ENCODE results near the gene ARID5B. TPM values are rescaled to one million over a fixed set of nuclear protein-coding genes. Genes with fewer than 3 reads are reported as not detected.

The ARID5B gene
- polyA plus RNA-seq, 1 donor from 2014 or later: 2.1 TPM

DNA sequence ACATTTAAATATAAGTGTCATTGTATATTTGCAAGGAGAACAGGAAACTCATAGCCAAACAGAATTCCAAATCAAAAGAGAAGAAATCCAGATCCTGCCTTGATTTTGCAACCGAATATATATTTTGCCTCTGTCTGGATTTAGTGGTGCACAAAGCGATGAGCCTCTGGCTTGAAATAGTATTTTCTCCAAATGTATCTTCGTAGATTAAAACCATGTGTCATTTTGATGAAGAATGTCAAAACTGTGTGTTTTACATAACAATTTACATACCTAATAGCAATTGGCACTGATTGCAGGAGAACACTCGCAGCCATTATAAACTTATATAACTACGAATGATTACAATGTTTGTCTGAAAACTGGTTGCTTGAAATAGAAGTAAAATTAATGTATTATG, 156.4 kb downstream of the ARID5B start:
- H3K9me2 ChIP-seq (ENCODE audit: insufficient read depth, low read length): no peaks in the 10 kb centered on the region
- H4K20me1 ChIP-seq (ENCODE audit: insufficient read depth): no peaks in the 10 kb centered on the region
- H3K79me2 ChIP-seq (replicated peaks; ENCODE audit: insufficient read depth, low read length): no peaks in the 10 kb centered on the region
- peak overlapping the region; percentile 13 for H3K9ac ChIP-seq (ENCODE audit: low read length)
- no peaks in the 10 kb centered on the region for H3K36me3 ChIP-seq (ENCODE audit: insufficient read depth, low read length)
- peak overlapping the region; percentile 61 for H3K27ac ChIP-seq (ENCODE audit: low read length)
- no peak for TF ChIP-seq MXI1 (conservative IDR thresholded peaks at IDR 0.05; ENCODE audit: poor library complexity, severe bottlenecking)
- TF ChIP-seq EP300 (conservative IDR thresholded peaks at IDR 0.05; ENCODE audit: poor library complexity, severe bottlenecking): no peak
- no peak for TF ChIP-seq SMC3 (conservative IDR thresholded peaks at IDR 0.05; ENCODE audit: poor library complexity)
- no peak for TF ChIP-seq RAD21 (conservative IDR thresholded peaks at IDR 0.05)
- no peak for TF ChIP-seq EZH2 (IDR thresholded peaks at IDR 0.05; ENCODE audit: borderline replicate concordance, insufficient read depth, low read length, poor library complexity, severe bottlenecking)
- TF ChIP-seq, protein P1, sequence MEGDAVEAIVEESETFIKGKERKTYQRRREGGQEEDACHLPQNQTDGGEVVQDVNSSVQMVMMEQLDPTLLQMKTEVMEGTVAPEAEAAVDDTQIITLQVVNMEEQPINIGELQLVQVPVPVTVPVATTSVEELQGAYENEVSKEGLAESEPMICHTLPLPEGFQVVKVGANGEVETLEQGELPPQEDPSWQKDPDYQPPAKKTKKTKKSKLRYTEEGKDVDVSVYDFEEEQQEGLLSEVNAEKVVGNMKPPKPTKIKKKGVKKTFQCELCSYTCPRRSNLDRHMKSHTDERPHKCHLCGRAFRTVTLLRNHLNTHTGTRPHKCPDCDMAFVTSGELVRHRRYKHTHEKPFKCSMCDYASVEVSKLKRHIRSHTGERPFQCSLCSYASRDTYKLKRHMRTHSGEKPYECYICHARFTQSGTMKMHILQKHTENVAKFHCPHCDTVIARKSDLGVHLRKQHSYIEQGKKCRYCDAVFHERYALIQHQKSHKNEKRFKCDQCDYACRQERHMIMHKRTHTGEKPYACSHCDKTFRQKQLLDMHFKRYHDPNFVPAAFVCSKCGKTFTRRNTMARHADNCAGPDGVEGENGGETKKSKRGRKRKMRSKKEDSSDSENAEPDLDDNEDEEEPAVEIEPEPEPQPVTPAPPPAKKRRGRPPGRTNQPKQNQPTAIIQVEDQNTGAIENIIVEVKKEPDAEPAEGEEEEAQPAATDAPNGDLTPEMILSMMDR (IDR thresholded peaks at IDR 0.05; ENCODE audit: poor library complexity, severe bottlenecking): no peak
- TF ChIP-seq, protein P2, sequence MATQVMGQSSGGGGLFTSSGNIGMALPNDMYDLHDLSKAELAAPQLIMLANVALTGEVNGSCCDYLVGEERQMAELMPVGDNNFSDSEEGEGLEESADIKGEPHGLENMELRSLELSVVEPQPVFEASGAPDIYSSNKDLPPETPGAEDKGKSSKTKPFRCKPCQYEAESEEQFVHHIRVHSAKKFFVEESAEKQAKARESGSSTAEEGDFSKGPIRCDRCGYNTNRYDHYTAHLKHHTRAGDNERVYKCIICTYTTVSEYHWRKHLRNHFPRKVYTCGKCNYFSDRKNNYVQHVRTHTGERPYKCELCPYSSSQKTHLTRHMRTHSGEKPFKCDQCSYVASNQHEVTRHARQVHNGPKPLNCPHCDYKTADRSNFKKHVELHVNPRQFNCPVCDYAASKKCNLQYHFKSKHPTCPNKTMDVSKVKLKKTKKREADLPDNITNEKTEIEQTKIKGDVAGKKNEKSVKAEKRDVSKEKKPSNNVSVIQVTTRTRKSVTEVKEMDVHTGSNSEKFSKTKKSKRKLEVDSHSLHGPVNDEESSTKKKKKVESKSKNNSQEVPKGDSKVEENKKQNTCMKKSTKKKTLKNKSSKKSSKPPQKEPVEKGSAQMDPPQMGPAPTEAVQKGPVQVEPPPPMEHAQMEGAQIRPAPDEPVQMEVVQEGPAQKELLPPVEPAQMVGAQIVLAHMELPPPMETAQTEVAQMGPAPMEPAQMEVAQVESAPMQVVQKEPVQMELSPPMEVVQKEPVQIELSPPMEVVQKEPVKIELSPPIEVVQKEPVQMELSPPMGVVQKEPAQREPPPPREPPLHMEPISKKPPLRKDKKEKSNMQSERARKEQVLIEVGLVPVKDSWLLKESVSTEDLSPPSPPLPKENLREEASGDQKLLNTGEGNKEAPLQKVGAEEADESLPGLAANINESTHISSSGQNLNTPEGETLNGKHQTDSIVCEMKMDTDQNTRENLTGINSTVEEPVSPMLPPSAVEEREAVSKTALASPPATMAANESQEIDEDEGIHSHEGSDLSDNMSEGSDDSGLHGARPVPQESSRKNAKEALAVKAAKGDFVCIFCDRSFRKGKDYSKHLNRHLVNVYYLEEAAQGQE (IDR thresholded peaks at IDR 0.05; ENCODE audit: borderline replicate concordance): no peak
- TF ChIP-seq TAF1 (IDR thresholded peaks at IDR 0.05; ENCODE audit: low read depth): no peak
- no peak for TF ChIP-seq POLR2AphosphoS5 (IDR thresholded peaks at IDR 0.05)
- no peak overlapping the region for H3K4me3 ChIP-seq (ENCODE audit: low read length)
- H3K9me3 ChIP-seq (ENCODE audit: low read length): no peaks in the 10 kb centered on the region
- no peaks in the 10 kb centered on the region for H3K27me3 ChIP-seq (ENCODE audit: insufficient read depth, low read depth, low read length)
- no peak overlapping the region for H3K4me2 ChIP-seq (ENCODE audit: low read length)
- H3F3A ChIP-seq (ENCODE audit: insufficient read depth, low read length, poor library complexity, severe bottlenecking): no peaks in the 10 kb centered on the region
- H2AFZ ChIP-seq (ENCODE audit: low read depth, low read length): no peak overlapping the region

DNA sequence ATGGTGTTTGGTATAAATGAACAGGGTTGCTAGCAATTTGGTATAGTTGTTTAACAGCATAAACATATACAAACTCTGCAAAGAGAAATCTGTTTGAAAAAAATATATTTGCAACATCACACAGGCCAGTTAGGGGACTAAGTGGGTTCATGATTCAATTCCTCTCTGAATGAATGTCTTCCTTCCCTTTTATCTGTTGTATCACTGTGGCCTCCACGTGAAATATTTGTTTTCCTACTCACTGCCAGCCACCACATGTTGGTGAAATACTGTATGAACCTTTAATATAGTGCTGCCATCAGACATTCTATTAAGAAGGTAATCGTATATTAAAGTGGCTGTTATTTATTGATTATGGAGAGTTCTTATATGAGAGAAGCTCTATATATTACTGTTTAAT, 157.0 kb downstream of the ARID5B start:
- no peaks in the 10 kb centered on the region for H3K36me3 ChIP-seq (ENCODE audit: insufficient read depth, low read length)
- no peak overlapping the region for H2AFZ ChIP-seq (ENCODE audit: low read depth, low read length)
- H4K20me1 ChIP-seq (ENCODE audit: insufficient read depth): no peaks in the 10 kb centered on the region

More for the DNA sequence above, 157.0 kb downstream of the ARID5B start:
- Histone ChIP-seq H3K4me2 (ENCODE audit: low read length) (no peak overlapping the region), H3K27me3 (ENCODE audit: insufficient read depth, low read depth, low read length) (no peaks in the 10 kb centered on the region), H3K27ac (ENCODE audit: low read length) (no peak overlapping the region), H3K79me2 (replicated peaks; ENCODE audit: insufficient read depth, low read length) (no peaks in the 10 kb centered on the region), H3K9me2 (ENCODE audit: insufficient read depth, low read length) (no peaks in the 10 kb centered on the region), H3K9ac (ENCODE audit: low read length) (no peak overlapping the region), H3K9me3 (ENCODE audit: low read length) (no peaks in the 10 kb centered on the region), H3F3A (ENCODE audit: insufficient read depth, low read length, poor library complexity, severe bottlenecking) (no peaks in the 10 kb centered on the region), H3K4me3 (ENCODE audit: low read length) (no peak overlapping the region)
- TF ChIP-seq EZH2 (IDR thresholded peaks at IDR 0.05; ENCODE audit: borderline replicate concordance, insufficient read depth, low read length, poor library complexity, severe bottlenecking) (no peak), TAF1 (IDR thresholded peaks at IDR 0.05; ENCODE audit: low read depth) (no peak), POLR2AphosphoS5 (IDR thresholded peaks at IDR 0.05) (no peak), RAD21 (conservative IDR thresholded peaks at IDR 0.05) (no peak), SMC3 (conservative IDR thresholded peaks at IDR 0.05; ENCODE audit: poor library complexity) (no peak), MXI1 (conservative IDR thresholded peaks at IDR 0.05; ENCODE audit: poor library complexity, severe bottlenecking) (no peak), EP300 (conservative IDR thresholded peaks at IDR 0.05; ENCODE audit: poor library complexity, severe bottlenecking) (no peak)
- TF ChIP-seq, protein P2 (IDR thresholded peaks at IDR 0.05; ENCODE audit: borderline replicate concordance): no peak
- TF ChIP-seq, protein P1 (IDR thresholded peaks at IDR 0.05; ENCODE audit: poor library complexity, severe bottlenecking): no peak

All from neural cell (in vitro differentiated cells).